Activated naive CD8-positive, alpha-beta T cell treated with anti-CD3 and anti-CD28 coated beads, Interleukin-2, amount 10 ng/mL, durations not matched to agents 7 days and 5 days (primary cell): ENCODE results near the gene DAAM1. TPM values are rescaled to one million over a fixed set of nuclear protein-coding genes. Genes with fewer than 3 reads are reported as not detected.

ENCODE experiments used
- ATAC-seq: fragments of 150-1000 bp; cut with Tn5 transposase; one replicate; pipeline ENCODE4 v1.10.0; 2021; ENCODE audit warnings: low read depth, moderate library complexity
- POLR2A ChIA-PET: fragments of 350-600 bp; sonication (Branson Sonifier 250); formaldehyde crosslinking; loops from one replicate; lab custom pipeline; 2021; ENCODE audit warnings: antibody characterized with exemption; lab: Charles Lee
- DNase-seq: peaks from one replicate; pipeline ENCODE4 v3.0.0; 2021
- H3K27ac Mint-ChIP-seq: one replicate; pipeline ENCODE4 v1.8.0; 2022; ENCODE audit warnings: mild to moderate bottlenecking, mixed read lengths
- H3K27me3 Mint-ChIP-seq: one replicate; pipeline ENCODE4 v1.8.0; 2022; ENCODE audit warnings: mild to moderate bottlenecking, moderate library complexity, mixed read lengths
- H3K36me3 Mint-ChIP-seq: one replicate; pipeline ENCODE4 v1.8.0; 2021; ENCODE audit warnings: mild to moderate bottlenecking, mixed read lengths
- H3K4me1 Mint-ChIP-seq: one replicate; pipeline ENCODE4 v1.8.0; 2021; ENCODE audit warnings: mixed read lengths
- H3K4me3 Mint-ChIP-seq: one replicate; pipeline ENCODE4 v1.8.0; 2022; ENCODE audit warnings: mild to moderate bottlenecking, moderate library complexity, mixed read lengths
- H3K9me3 Mint-ChIP-seq: one replicate; pipeline ENCODE4 v1.8.0; 2021; ENCODE audit warnings: mixed read lengths
- total RNA-seq, 2 experiments: library from RNA; stranded (reverse); gene quantifications; one replicate each; pipeline ENCODE4 v1.2.3, GENCODE V29; 2021

Gene DAAM1
- total RNA-seq, 2 experiments from 2014 or later, result 20.4 to 24.9 TPM

DNA sequence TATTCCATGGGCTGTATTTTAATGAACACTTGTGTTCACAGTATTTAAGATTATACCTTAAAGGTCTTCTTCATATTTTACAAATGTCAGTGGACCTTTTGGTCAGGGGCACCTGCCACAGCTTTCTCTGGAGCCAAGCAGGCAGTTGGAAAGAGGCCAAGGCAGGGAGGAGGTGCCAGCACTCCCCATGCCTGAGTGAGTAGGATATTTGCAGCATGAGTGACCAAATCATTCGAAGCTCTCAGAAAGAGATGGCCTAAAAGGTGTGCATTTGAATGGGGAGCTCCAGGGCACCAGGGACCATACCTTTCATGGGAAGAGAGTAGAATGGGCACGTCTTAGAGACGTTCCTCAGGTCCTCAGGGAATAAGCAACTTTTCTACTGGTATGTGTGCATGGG lies 155.1 kb downstream of the DAAM1 start:
- Mint-ChIP-seq H3K4me3 (no peak overlapping the region), H3K27me3 (no peaks in the 10 kb centered on the region), H3K36me3 (peaks cover 21% of the 10 kb centered on the region), H3K9me3 (no peaks in the 10 kb centered on the region), H3K4me1 (no peaks in the 10 kb centered on the region), H3K27ac (no peak overlapping the region)
- ATAC-seq (no peak), DNase-seq (no peak)
- POLR2A ChIA-PET, result no interaction called here

- DNase-seq, result no peak
- Mint-ChIP-seq H3K9me3 (no peaks in the 10 kb centered on the region), H3K36me3 (peaks cover 21% of the 10 kb centered on the region), H3K27me3 (no peaks in the 10 kb centered on the region), H3K27ac (no peak overlapping the region), H3K4me1 (no peaks in the 10 kb centered on the region), H3K4me3 (no peak overlapping the region)
- POLR2A ChIA-PET, result no interaction called here
- no peak for ATAC-seq
These were observed 155.5 kb downstream of the DAAM1 start for GRCh38 chr14:59344016-59344415.

- Mint-ChIP-seq H3K4me1 (no peaks in the 10 kb centered on the region), H3K27ac (no peak overlapping the region), H3K9me3 (no peaks in the 10 kb centered on the region), H3K36me3 (peaks cover 17% of the 10 kb centered on the region), H3K4me3 (no peak overlapping the region), H3K27me3 (no peaks in the 10 kb centered on the region)
- POLR2A ChIA-PET, result no interaction called here
- DNase-seq (no peak), ATAC-seq (no peak)
These were observed 156.4 kb downstream of the DAAM1 start for GRCh38 chr14:59344691-59345455.

DNA sequence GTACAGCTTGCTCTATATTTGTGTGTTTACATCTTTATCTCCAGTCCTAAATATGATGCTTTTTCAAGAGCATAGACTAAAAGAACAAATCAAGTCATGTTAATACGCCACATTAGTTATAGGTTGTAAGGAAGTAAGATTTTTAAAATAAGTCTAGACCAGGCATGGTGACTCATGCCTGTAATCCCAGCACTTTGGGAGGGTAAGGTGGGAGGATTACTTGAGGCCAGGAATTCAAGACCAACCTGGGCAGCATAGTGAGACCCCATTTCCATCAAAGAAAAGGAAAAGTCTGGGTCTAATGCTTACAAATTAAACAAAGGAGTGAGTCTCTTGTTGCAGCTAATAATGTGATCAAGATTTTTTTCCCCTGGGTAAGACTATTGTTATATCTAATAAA lies 157.9 kb downstream of the DAAM1 start:
- no peaks in the 10 kb centered on the region for H3K27me3 Mint-ChIP-seq
- H3K27ac Mint-ChIP-seq, result no peak overlapping the region
- H3K4me3 Mint-ChIP-seq, result no peak overlapping the region
- POLR2A ChIA-PET, result no interaction called here
- ATAC-seq (no peak), DNase-seq (no peak)
- peaks cover 3% of the 10 kb centered on the region for H3K36me3 Mint-ChIP-seq
- H3K4me1 Mint-ChIP-seq, result no peaks in the 10 kb centered on the region
- no peaks in the 10 kb centered on the region for H3K9me3 Mint-ChIP-seq

GRCh38 chr14:59346796-59347510 lies 158.5 kb downstream of the DAAM1 start:
- no peak for DNase-seq
- POLR2A ChIA-PET, result no interaction called here
- Mint-ChIP-seq H3K4me1 (no peaks in the 10 kb centered on the region), H3K9me3 (no peaks in the 10 kb centered on the region), H3K36me3 (peaks cover 3% of the 10 kb centered on the region), H3K27ac (no peak overlapping the region), H3K27me3 (no peaks in the 10 kb centered on the region), H3K4me3 (no peak overlapping the region)
- no peak for ATAC-seq

DNA sequence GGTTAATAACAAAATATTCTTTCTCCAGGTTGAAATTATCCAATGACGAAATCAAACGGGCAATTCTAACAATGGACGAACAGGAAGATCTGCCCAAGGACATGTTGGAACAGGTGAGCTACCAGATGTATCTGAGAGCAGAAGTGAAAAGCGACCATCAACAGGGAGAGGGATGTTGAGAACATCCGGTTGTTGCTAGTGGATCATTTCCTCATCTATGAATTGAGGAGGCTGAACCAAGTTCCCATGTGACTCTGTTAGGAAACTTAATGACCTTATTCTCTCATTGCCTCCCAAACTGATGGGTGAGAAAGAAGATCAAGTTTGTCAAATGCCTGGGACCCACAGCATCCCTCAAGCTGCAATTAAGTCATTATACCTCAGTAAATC lies 159.0 kb downstream of the DAAM1 start:
- Mint-ChIP-seq H3K9me3 (no peaks in the 10 kb centered on the region), H3K4me3 (no peak overlapping the region), H3K27ac (no peak overlapping the region), H3K4me1 (no peaks in the 10 kb centered on the region), H3K27me3 (no peaks in the 10 kb centered on the region), H3K36me3 (peaks cover 4% of the 10 kb centered on the region)
- POLR2A ChIA-PET, result no interaction called here
- no peak for ATAC-seq
- no peak for DNase-seq

GRCh38 chr14:59347915-59348314 lies 159.4 kb downstream of the DAAM1 start:
- no peak overlapping the region for H3K4me3 Mint-ChIP-seq
- ATAC-seq (no peak), DNase-seq (no peak)
- peaks cover 4% of the 10 kb centered on the region for H3K36me3 Mint-ChIP-seq
- H3K4me1 Mint-ChIP-seq, result no peaks in the 10 kb centered on the region
- no peaks in the 10 kb centered on the region for H3K27me3 Mint-ChIP-seq
- H3K9me3 Mint-ChIP-seq, result no peaks in the 10 kb centered on the region
- POLR2A ChIA-PET, result no interaction called here
- no peak overlapping the region for H3K27ac Mint-ChIP-seq

GRCh38 chr14:59349258-59349701 lies 160.8 kb downstream of the DAAM1 start:
- no peaks in the 10 kb centered on the region for H3K9me3 Mint-ChIP-seq
- no peaks in the 10 kb centered on the region for H3K27me3 Mint-ChIP-seq
- POLR2A ChIA-PET, result no interaction called here
- no peak overlapping the region for H3K27ac Mint-ChIP-seq
- no peak for ATAC-seq
- no peaks in the 10 kb centered on the region for H3K4me1 Mint-ChIP-seq
- no peak for DNase-seq
- H3K4me3 Mint-ChIP-seq, result no peak overlapping the region
- peaks cover 8% of the 10 kb centered on the region for H3K36me3 Mint-ChIP-seq

- Mint-ChIP-seq H3K4me1 (peaks cover 1% of the 10 kb centered on the region), H3K27me3 (no peaks in the 10 kb centered on the region), H3K9me3 (no peaks in the 10 kb centered on the region), H3K27ac (no peak overlapping the region), H3K36me3 (peaks cover 18% of the 10 kb centered on the region), H3K4me3 (no peak overlapping the region)
- POLR2A ChIA-PET, result no interaction called here
- ATAC-seq (no peak), DNase-seq (no peak)
These were observed 164.5 kb downstream of the DAAM1 start for GRCh38 chr14:59352961-59353360.

GRCh38 chr14:59354666-59355065 lies 166.2 kb downstream of the DAAM1 start:
- H3K36me3 Mint-ChIP-seq, result peaks cover 19% of the 10 kb centered on the region

DNA sequence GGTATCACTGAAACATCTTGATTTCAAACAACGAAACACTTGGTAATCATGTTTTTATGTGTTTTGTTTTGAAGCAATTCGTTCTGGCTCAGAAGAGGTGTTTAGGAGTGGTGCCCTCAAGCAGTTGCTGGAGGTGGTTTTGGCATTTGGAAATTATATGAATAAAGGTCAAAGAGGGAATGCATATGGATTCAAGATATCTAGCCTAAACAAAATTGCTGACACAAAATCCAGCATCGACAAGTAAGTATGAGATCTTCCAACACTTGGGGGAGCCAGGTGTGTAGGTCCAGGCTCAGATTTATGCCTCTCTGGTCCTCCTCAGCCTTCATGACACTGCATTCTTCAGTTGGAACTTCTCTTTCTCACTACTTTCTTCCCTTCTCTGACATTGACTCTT lies 166.6 kb downstream of the DAAM1 start:
- POLR2A ChIA-PET, result no interaction called here
- Mint-ChIP-seq H3K36me3 (peaks cover 21% of the 10 kb centered on the region), H3K4me3 (no peak overlapping the region), H3K9me3 (no peaks in the 10 kb centered on the region), H3K27me3 (no peaks in the 10 kb centered on the region), H3K27ac (no peak overlapping the region), H3K4me1 (peaks cover 4% of the 10 kb centered on the region)
- ATAC-seq, result no peak
- DNase-seq, result no peak

More at GRCh38 chr14:59354666-59355065, 166.2 kb downstream of the DAAM1 start:
- Mint-ChIP-seq H3K27me3 (no peaks in the 10 kb centered on the region), H3K9me3 (no peaks in the 10 kb centered on the region), H3K4me1 (peaks cover 1% of the 10 kb centered on the region), H3K4me3 (no peak overlapping the region), H3K27ac (no peak overlapping the region)
- POLR2A ChIA-PET, result no interaction called here
- DNase-seq (no peak), ATAC-seq (no peak)

DNA sequence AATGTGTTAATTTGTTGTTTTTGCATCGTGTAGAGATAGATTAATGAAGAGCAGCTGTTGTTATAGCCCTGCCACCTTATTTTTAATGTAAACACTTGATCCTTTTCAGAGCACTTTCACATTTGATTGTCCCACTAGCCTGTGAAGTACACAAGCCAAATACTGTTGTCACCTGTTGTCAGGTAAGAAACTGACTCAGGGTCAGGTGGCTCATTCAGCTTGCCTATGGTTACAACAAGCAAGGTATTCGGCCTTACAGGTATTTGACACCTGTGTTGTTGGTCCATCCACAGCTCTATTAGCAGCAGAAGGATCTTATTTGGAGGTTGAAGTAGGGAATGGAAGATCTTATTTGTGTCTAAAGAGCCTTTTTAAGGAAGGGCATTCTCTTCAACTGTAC lies 167.8 kb downstream of the DAAM1 start:
- no peak for DNase-seq
- no peaks in the 10 kb centered on the region for H3K27me3 Mint-ChIP-seq
- H3K9me3 Mint-ChIP-seq, result no peaks in the 10 kb centered on the region
- H3K4me3 Mint-ChIP-seq, result no peak overlapping the region
- POLR2A ChIA-PET, result no interaction called here
- H3K4me1 Mint-ChIP-seq, result peaks cover 6% of the 10 kb centered on the region
- H3K27ac Mint-ChIP-seq, result no peak overlapping the region
- H3K36me3 Mint-ChIP-seq, result peaks cover 24% of the 10 kb centered on the region
- no peak for ATAC-seq

DNA sequence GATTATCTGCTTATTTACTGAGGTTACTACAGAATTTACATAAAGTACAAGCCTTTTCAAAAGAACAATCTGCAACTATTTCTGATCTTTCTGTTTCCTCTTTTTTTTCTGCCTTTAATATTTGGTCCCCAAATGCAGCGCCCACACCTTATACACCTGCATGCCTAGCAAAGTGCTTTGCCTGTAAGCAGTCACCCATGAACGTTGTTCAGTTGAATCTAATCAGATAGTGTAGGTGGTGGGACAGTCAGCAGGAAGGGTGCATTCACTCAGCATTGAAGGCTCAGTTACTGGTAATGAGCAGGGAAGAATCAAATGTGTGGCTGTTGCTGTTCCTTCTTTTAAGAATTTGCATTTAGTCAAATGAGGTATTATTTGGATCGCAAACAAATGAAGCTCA lies 168.3 kb downstream of the DAAM1 start:
- peaks cover 24% of the 10 kb centered on the region for H3K36me3 Mint-ChIP-seq
- POLR2A ChIA-PET, result no interaction called here

GRCh38 chr14:59358102-59358501 lies 169.6 kb downstream of the DAAM1 start:
- DNase-seq (no peak), ATAC-seq (no peak)
- peaks cover 25% of the 10 kb centered on the region for H3K36me3 Mint-ChIP-seq
- no peaks in the 10 kb centered on the region for H3K27me3 Mint-ChIP-seq
- no peak overlapping the region for H3K27ac Mint-ChIP-seq
- no peak overlapping the region for H3K4me3 Mint-ChIP-seq
- no peaks in the 10 kb centered on the region for H3K9me3 Mint-ChIP-seq
- POLR2A ChIA-PET, result no interaction called here
- H3K4me1 Mint-ChIP-seq, result peaks cover 6% of the 10 kb centered on the region

More for the DNA sequence above, 168.3 kb downstream of the DAAM1 start:
- no peaks in the 10 kb centered on the region for H3K9me3 Mint-ChIP-seq
- H3K4me3 Mint-ChIP-seq, result no peak overlapping the region
- no peak for ATAC-seq
- no peaks in the 10 kb centered on the region for H3K27me3 Mint-ChIP-seq
- peaks cover 6% of the 10 kb centered on the region for H3K4me1 Mint-ChIP-seq
- H3K27ac Mint-ChIP-seq, result no peak overlapping the region
- no peak for DNase-seq
